ENCODE results near the gene MC2R. TPM values are rescaled to one million over a fixed set of nuclear protein-coding genes. Genes with fewer than 3 reads are reported as not detected.

Gene MC2R
- total RNA-seq (2021; ENCODE audit: unreplicated experiment) (not detected), Bru-seq, nascent RNA (not detected), BruChase-seq, experiment 1, labeled RNA remaining after a 6-hour chase (not detected), BruChase-seq, experiment 2, labeled RNA remaining after a 2-hour chase (not detected)
- not detected in 2 replicates for polyA plus RNA-seq (2012)
- long read RNA-seq = 0 reads

- ChIA-PET RAD21 (ENCODE audit: low non-redundant PET in 1 of 2, low total read pairs in 2 of 2, uncharacterized antibody in 2 of 2, unreplicated experiment in 2 of 2) (no interaction called here), POLR2A (no interaction called here), CTCF (interaction anchor here (1.0 kb wide), 1 partner anchor 9 kb away, joined by 3 read pairs; no protein-coding TSS in a partner anchor)
- no peak for DNase-seq (ENCODE audit: low read depth, low spot score)
- no peaks in the 10 kb centered on the region for H3K79me2 ChIP-seq (ENCODE audit: insufficient read depth, low read length)
- TF ChIP-seq REST (IDR thresholded peaks at IDR 0.05; ENCODE audit: low read depth) = no peak
- peaks cover 3% of the 10 kb centered on the region; the same call in 1 of the 2 replicates for H3K27me3 ChIP-seq (ENCODE audit: insufficient read depth, low read length)
- H3K36me3 ChIP-seq (ENCODE audit: control insufficient read depth in 1 of 2, insufficient read depth in 2 of 2, low read length in 2 of 2) = no peaks in the 10 kb centered on the region
- BruUV-seq (replicated peaks) = no TSS peak
- ATAC-seq = no peak
- no peak within 1 kb of the TSS for H3K9ac ChIP-seq (ENCODE audit: low read length)
- H2AFZ ChIP-seq (ENCODE audit: low read depth, low read length, poor library complexity, severe bottlenecking) = no peak within 1 kb of the TSS
- H3K4me3 ChIP-seq (replicated peaks in 1 of 2; ENCODE audit: low read depth in 1 of 2, low read length in 2 of 2) = no peak within 1 kb of the TSS
- H3K9me3 ChIP-seq (ENCODE audit: control insufficient read depth in 1 of 2, insufficient read depth in 1 of 2, low read depth in 1 of 2, low read length in 2 of 2) = no peaks in the 10 kb centered on the region
- intact Hi-C loops (cut with micrococcal nuclease) = no loop called here
- H4K20me1 ChIP-seq (ENCODE audit: insufficient read depth) = no peaks in the 10 kb centered on the region
- no peaks in the 10 kb centered on the region for H3K4me1 ChIP-seq (ENCODE audit: control insufficient read depth in 1 of 2, insufficient read depth in 2 of 2, low read length in 2 of 2)
- no peaks in the 10 kb centered on the region for H3K9me2 ChIP-seq (ENCODE audit: insufficient read depth)
- H3K4me2 ChIP-seq (ENCODE audit: low read length) = no peak within 1 kb of the TSS
- H3K27ac ChIP-seq (ENCODE audit: low read depth, low read length) = no peak within 1 kb of the TSS
Observed at GRCh38 chr18:13915391-13915790, at the start of gene MC2R. TSS of gene MC2R (minus strand) at chr18:13915536. CDS start at chr18:13885518, 30,018 bp downstream.

- BruUV-seq (replicated peaks) = no TSS peak
- no peaks in the 10 kb centered on the region for H3K9me3 ChIP-seq (ENCODE audit: control insufficient read depth in 1 of 2, insufficient read depth in 1 of 2, low read depth in 1 of 2, low read length in 2 of 2)
- H2AFZ ChIP-seq (ENCODE audit: low read depth, low read length, poor library complexity, severe bottlenecking) = no peak overlapping the region
- intact Hi-C loops (cut with micrococcal nuclease) = no loop called here
- no peaks in the 10 kb centered on the region for H3K79me2 ChIP-seq (ENCODE audit: insufficient read depth, low read length)
- DNase-seq (ENCODE audit: low read depth, low spot score) (no peak), ATAC-seq (no peak)
- no peak overlapping the region for H3K4me2 ChIP-seq (ENCODE audit: low read length)
- H3K9me2 ChIP-seq (ENCODE audit: insufficient read depth) = no peaks in the 10 kb centered on the region
- H3K27ac ChIP-seq (ENCODE audit: low read depth, low read length) = no peak overlapping the region
- H3K27me3 ChIP-seq (ENCODE audit: insufficient read depth, low read length) = no peaks in the 10 kb centered on the region
- H4K20me1 ChIP-seq (ENCODE audit: insufficient read depth) = no peaks in the 10 kb centered on the region
- no peak for TF ChIP-seq TCF7L2 (IDR thresholded peaks at IDR 0.05; ENCODE audit: borderline replicate concordance, extremely low read depth, insufficient read depth, insufficient read length)
- TF ChIP-seq ATF3 (IDR thresholded peaks at IDR 0.05) = no peak
- TF ChIP-seq SIN3A (IDR thresholded peaks at IDR 0.05; ENCODE audit: low read depth) = no peak
- H3K36me3 ChIP-seq (ENCODE audit: control insufficient read depth in 1 of 2, insufficient read depth in 2 of 2, low read length in 2 of 2) = no peaks in the 10 kb centered on the region
- H3K4me1 ChIP-seq (ENCODE audit: control insufficient read depth in 1 of 2, insufficient read depth in 2 of 2, low read length in 2 of 2) = no peaks in the 10 kb centered on the region
- H3K4me3 ChIP-seq (replicated peaks in 1 of 2; ENCODE audit: low read depth in 1 of 2, low read length in 2 of 2) = no peak overlapping the region
- no peak overlapping the region for H3K9ac ChIP-seq (ENCODE audit: low read length)
- ChIA-PET POLR2A (no interaction called here), CTCF (no interaction called here), RAD21 (ENCODE audit: low non-redundant PET in 1 of 2, low total read pairs in 2 of 2, uncharacterized antibody in 2 of 2, unreplicated experiment in 2 of 2) (no interaction called here)
Observed at GRCh38 chr18:13945811-13946210, 30.5 kb upstream of the MC2R start.
